SK-N-SH (cell line): ENCODE measurements around the gene BRINP2. TPM values are rescaled to one million over a fixed set of nuclear protein-coding genes. Genes with fewer than 3 reads are reported as not detected.
"Not testable (repeated sequence)": the region's sequence is repeated elsewhere in the genome, so short reads cannot be mapped to it uniquely, and the experiment has no call there.

Experiments used
- CTCF ChIA-PET: fragments of 300-600, 350-600 bp; formaldehyde crosslinking; extraction: SDS; loops from one replicate; lab custom pipeline; 2021; lab: Yijun Ruan, JAX
- POLR2A ChIA-PET: fragments of 350-600 bp; sonication (Branson Sonifier 250); formaldehyde crosslinking; extraction: SDS; loops from one replicate; lab custom pipeline; 2020; ENCODE audit warnings: antibody characterized with exemption, inconsistent platforms; lab: Yijun Ruan, JAX
- DNase-seq: peaks from one replicate; pipeline ENCODE4 v3.0.0; 2012
- H2AFZ ChIP-seq: fragments of 200-600 bp; sonication (generic); 2 replicates; pipeline ENCODE4 v1.8.1; 2016; ENCODE audit warnings: antibody characterized with exemption, mild to moderate bottlenecking, low read depth
- H3F3A ChIP-seq: fragments of 200-600 bp; sonication (generic); replicated peaks from 2 replicates; pipeline ENCODE3; 2016; ENCODE audit warnings: antibody characterized with exemption, mild to moderate bottlenecking; ENCODE audit not compliant: insufficient read depth
- H3K27ac ChIP-seq, 2 experiments: fragments of 200-500 bp in 1 of 2; fragments of 200-600 bp in 1 of 2; sonication (Bioruptor generic) in 1 of 2; sonication (generic), shearing (Covaris generic) in 1 of 2; 2 replicates each; pipeline versions ENCODE4 v1.5.1 to v1.6.1; 2014 to 2016; ENCODE audit warnings: low read depth in 2 of 2, inconsistent platforms in 1 of 2, low read length in 1 of 2, mild to moderate bottlenecking in 1 of 2, mixed read lengths in 1 of 2
- H3K27me3 ChIP-seq: fragments of 200-600 bp; sonication (generic), shearing (Covaris generic); 2 replicates; pipeline ENCODE4 v1.6.1; 2016; ENCODE audit warnings: mixed run types; ENCODE audit not compliant: insufficient read depth
- H3K36me3 ChIP-seq, 2 experiments: fragments of 200-500 bp in 1 of 2; fragments of 200-600 bp in 1 of 2; sonication (Bioruptor generic) in 1 of 2; sonication (generic) in 1 of 2; replicated peaks in 1 of 2; 2 replicates each; pipeline versions ENCODE3 to v1.5.1; 2014 to 2016; ENCODE audit warnings: low read length in 1 of 2, mild to moderate bottlenecking in 1 of 2; ENCODE audit not compliant: insufficient read depth in 2 of 2, control insufficient read depth in 1 of 2
- H3K4me1 ChIP-seq, 2 experiments: fragments of 200-500 bp in 1 of 2; fragments of 200-600 bp in 1 of 2; sonication (Bioruptor generic) in 1 of 2; sonication (generic), shearing (Covaris generic) in 1 of 2; 2 replicates each; pipeline versions ENCODE4 v1.5.1 to v1.6.1; 2014 to 2016; ENCODE audit warnings: low read depth in 1 of 2, low read length in 1 of 2, mixed run types in 1 of 2; ENCODE audit not compliant: insufficient read depth in 2 of 2, control insufficient read depth in 1 of 2
- H3K4me2 ChIP-seq: fragments of 200-600 bp; sonication (generic), shearing (Covaris generic); 2 replicates; pipeline ENCODE4 v1.6.1; 2017; ENCODE audit warnings: mixed run types
- H3K4me3 ChIP-seq, 2 experiments: fragments of 200-500 bp in 1 of 2; fragments of 200-600 bp in 1 of 2; sonication (Bioruptor generic) in 1 of 2; sonication (generic), shearing (Covaris generic) in 1 of 2; 2 replicates each; pipeline versions ENCODE4 v1.5.1 to v1.8.1; 2014 to 2016; ENCODE audit warnings: low read depth in 2 of 2, inconsistent platforms in 1 of 2, low read length in 1 of 2, mild to moderate bottlenecking in 1 of 2, mixed read lengths in 1 of 2, moderate library complexity in 1 of 2
- H3K79me2 ChIP-seq: fragments of 200-600 bp; sonication (generic); 2 replicates; pipeline ENCODE4 v1.8.1; 2017; ENCODE audit warnings: mild to moderate bottlenecking; ENCODE audit not compliant: insufficient read depth
- H3K9ac ChIP-seq: fragments of 200-600 bp; sonication (generic); 2 replicates; pipeline ENCODE4 v1.6.1; 2017; ENCODE audit warnings: mixed run types
- H3K9me2 ChIP-seq: fragments of 200-600 bp; sonication (generic); 2 replicates; pipeline ENCODE4 v1.6.1; 2017; ENCODE audit warnings: mixed run types
- H3K9me3 ChIP-seq: fragments of 200-600 bp; sonication (generic); 2 replicates; pipeline ENCODE4 v1.6.1; 2017; ENCODE audit warnings: mixed run types, mild to moderate bottlenecking, moderate library complexity
- H4K20me1 ChIP-seq: fragments of 200-600 bp; sonication (generic); 2 replicates; pipeline ENCODE4 v1.6.1; 2017; ENCODE audit warnings: mild to moderate bottlenecking, mixed run types; ENCODE audit not compliant: insufficient read depth
- CHD2 ChIP-seq: fragments of 150-350 bp; IDR thresholded peaks from 2 replicates; pipeline ENCODE4 v1.6.1; 2018; ENCODE audit warnings: low read length; ENCODE audit not compliant: partially characterized antibody
- EP300 ChIP-seq, 2 experiments: IDR thresholded peaks; 2 replicates each; pipeline versions ENCODE4 v1.4.0 to v1.6.1; 2012; ENCODE audit warnings: borderline replicate concordance in 1 of 2, low read depth in 1 of 2, low read length in 1 of 2
- FOXJ3 ChIP-seq: sonication (generic); formaldehyde crosslinking; IDR thresholded peaks from 2 replicates; pipeline ENCODE4 v1.5.1; 2020; ENCODE audit warnings: mild to moderate bottlenecking, missing genetic modification reagents
- FOXM1 ChIP-seq: IDR thresholded peaks from 2 replicates; pipeline ENCODE4 v1.4.0; 2012; ENCODE audit warnings: low read depth, mild to moderate bottlenecking
- GABPA ChIP-seq: IDR thresholded peaks from 2 replicates; pipeline ENCODE4 v1.4.0; 2012; ENCODE audit warnings: low read depth, mild to moderate bottlenecking
- JUND ChIP-seq: IDR thresholded peaks from 2 replicates; pipeline ENCODE4 v1.4.0; 2012
- MEF2A ChIP-seq: IDR thresholded peaks from 2 replicates; pipeline ENCODE4 v1.4.0; 2012; ENCODE audit warnings: low read depth, borderline replicate concordance
- NRF1 ChIP-seq: IDR thresholded peaks from 2 replicates; pipeline ENCODE4 v1.6.1; 2012; ENCODE audit warnings: low read depth, mild to moderate bottlenecking, low read length
- POLR2AphosphoS5 ChIP-seq: IDR thresholded peaks from 2 replicates; pipeline ENCODE4 v1.6.1; 2012; ENCODE audit warnings: low read depth, low read length
- RAD21 ChIP-seq: IDR thresholded peaks from 2 replicates; pipeline ENCODE4 v1.6.1; 2012; ENCODE audit warnings: mild to moderate bottlenecking, low read length
- RFX5 ChIP-seq: IDR thresholded peaks from 2 replicates; pipeline ENCODE4 v1.6.1; 2012; ENCODE audit warnings: mild to moderate bottlenecking, improper control_type of control experiment, low read length
- whole genome bisulfite sequencing: methylation state at CpG from one replicate; pipeline ENCODE4 v1.1.6; 2017; ENCODE audit warnings: low lambda C conversion rate; 5-methylcytosine and 5-hydroxymethylcytosine counted together
- polyA plus RNA-seq, 3 experiments: library from polyadenylated mRNA; depleted of rRNA; stranded (reverse); fragments of >200 nt; gene quantifications; 2 replicates each; pipeline ENCODE4 v1.2.3, GENCODE V29; 2012
- TF ChIP-seq, protein P1 (sequence below): IDR thresholded peaks from 2 replicates; pipeline ENCODE4 v1.4.0; 2012; ENCODE audit warnings: low read depth, borderline replicate concordance
- TF ChIP-seq, protein P2 (sequence below): IDR thresholded peaks from 2 replicates; pipeline ENCODE4; 2012
- TF ChIP-seq, protein P3 (sequence below): IDR thresholded peaks from 2 replicates; pipeline ENCODE4 v1.4.0; 2012; ENCODE audit warnings: low read depth, borderline replicate concordance

BRINP2 gene
- polyA plus RNA-seq, 1 of the 3 experiments (the other 2 are of a cell fraction), result 0.12 TPM

DNA sequence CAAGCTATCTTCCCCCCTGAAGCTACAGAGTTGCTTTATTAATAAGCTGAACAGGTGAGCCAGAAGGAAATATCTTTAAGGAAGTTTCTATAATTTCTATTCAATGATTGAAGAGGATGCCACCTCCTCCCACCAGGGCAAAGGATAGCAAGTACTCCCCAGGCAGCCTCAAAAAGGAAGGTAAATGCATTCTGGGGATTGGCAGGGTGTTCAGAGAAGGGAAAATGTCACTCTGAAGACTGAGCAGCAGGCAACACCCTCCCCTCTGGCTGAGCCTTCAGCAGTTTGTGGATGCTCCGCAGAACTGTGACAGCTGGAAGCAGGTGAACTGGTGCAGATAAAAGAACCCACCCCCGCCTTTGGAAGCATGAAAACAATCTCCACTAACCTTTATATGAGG, 140.8 kb downstream of the BRINP2 start (continued):
- TF ChIP-seq, protein P1, sequence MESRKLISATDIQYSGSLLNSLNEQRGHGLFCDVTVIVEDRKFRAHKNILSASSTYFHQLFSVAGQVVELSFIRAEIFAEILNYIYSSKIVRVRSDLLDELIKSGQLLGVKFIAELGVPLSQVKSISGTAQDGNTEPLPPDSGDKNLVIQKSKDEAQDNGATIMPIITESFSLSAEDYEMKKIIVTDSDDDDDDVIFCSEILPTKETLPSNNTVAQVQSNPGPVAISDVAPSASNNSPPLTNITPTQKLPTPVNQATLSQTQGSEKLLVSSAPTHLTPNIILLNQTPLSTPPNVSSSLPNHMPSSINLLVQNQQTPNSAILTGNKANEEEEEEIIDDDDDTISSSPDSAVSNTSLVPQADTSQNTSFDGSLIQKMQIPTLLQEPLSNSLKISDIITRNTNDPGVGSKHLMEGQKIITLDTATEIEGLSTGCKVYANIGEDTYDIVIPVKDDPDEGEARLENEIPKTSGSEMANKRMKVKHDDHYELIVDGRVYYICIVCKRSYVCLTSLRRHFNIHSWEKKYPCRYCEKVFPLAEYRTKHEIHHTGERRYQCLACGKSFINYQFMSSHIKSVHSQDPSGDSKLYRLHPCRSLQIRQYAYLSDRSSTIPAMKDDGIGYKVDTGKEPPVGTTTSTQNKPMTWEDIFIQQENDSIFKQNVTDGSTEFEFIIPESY, result no peak
- TF ChIP-seq JUND, result no peak
- TF ChIP-seq EP300 (IDR thresholded peaks at IDR 0.05; ENCODE audit: borderline replicate concordance in 1 of 2, low read depth in 1 of 2, low read length in 1 of 2), result no peak

DNA sequence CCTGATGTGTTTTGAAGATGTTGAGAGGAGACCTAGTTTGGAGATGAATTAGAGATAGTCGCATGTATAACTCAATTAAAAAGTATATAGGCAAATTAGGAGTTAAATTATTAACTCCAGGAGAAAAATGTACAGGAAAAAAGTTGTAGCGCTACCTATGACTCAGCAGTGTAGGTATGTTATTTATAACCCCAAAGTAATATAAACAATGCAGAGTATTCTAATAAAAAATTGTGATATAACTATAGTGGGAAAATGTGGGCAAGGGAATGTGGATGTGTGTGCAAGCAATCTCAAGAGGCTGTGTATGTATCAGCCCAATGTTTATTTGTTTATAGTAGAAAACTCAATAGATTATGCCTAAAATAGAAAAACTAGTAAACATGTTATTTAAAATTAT, 144.5 kb downstream of the BRINP2 start:
- H3K27me3 ChIP-seq, result no peaks in the 10 kb centered on the region
- H3K4me3 ChIP-seq, result no peak overlapping the region
- H3K9me2 ChIP-seq, result no peaks in the 10 kb centered on the region
- H3F3A ChIP-seq, result no peaks in the 10 kb centered on the region
- TF ChIP-seq POLR2AphosphoS5, result no peak
- TF ChIP-seq EP300 (IDR thresholded peaks at IDR 0.05; ENCODE audit: borderline replicate concordance in 1 of 2, low read depth in 1 of 2, low read length in 1 of 2), result no peak
- TF ChIP-seq, protein P2, sequence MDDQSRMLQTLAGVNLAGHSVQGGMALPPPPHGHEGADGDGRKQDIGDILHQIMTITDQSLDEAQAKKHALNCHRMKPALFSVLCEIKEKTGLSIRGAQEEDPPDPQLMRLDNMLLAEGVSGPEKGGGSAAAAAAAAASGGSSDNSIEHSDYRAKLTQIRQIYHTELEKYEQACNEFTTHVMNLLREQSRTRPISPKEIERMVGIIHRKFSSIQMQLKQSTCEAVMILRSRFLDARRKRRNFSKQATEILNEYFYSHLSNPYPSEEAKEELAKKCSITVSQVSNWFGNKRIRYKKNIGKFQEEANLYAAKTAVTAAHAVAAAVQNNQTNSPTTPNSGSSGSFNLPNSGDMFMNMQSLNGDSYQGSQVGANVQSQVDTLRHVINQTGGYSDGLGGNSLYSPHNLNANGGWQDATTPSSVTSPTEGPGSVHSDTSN, result no peak
- no peak for TF ChIP-seq RFX5
- no peak for TF ChIP-seq FOXM1
- TF ChIP-seq GABPA, result no peak
- no peak for TF ChIP-seq MEF2A
- no peak for TF ChIP-seq NRF1
- H3K9ac ChIP-seq, result no peak overlapping the region
- H3K9me3 ChIP-seq, result no peaks in the 10 kb centered on the region
- H3K4me1 ChIP-seq, result peaks cover 0 to 4% of the 10 kb centered on the region in 2 experiments; a peak in 1 of 4 replicates
- POLR2A ChIA-PET, result no interaction called here
- CTCF ChIA-PET, result no interaction called here
- H3K27ac ChIP-seq, result no peak overlapping the region
- no peaks in the 10 kb centered on the region for H4K20me1 ChIP-seq
- H2AFZ ChIP-seq, result no peak overlapping the region
- no peaks in the 10 kb centered on the region for H3K79me2 ChIP-seq
- no peak overlapping the region for H3K4me2 ChIP-seq
- no peaks in the 10 kb centered on the region for H3K36me3 ChIP-seq
- WGBS, result 26% methylated on average over 2 of the region's 2 CpGs
- no peak for DNase-seq

DNA sequence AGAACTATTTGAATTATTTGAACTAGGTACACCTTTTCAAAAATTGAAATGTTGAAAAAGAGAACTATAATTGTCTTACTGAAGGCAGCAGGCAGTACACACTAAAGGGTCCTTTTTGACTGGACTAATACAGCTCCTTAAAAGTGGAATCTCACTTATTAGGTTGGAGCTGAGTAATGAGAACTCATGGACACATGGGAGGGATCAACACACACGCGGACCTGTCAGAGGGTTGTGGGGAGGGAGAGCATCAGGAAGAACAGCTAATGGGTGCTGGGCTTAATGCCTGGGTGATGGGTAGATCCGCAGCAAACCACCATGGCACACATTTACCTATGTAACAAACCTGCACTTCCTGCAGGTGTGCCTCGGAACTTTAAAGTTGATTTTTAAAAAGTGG, 145.0 kb downstream of the BRINP2 start:
- Histone ChIP-seq H3K4me2 (no peak overlapping the region), H3K4me1 (peaks cover 0 to 4% of the 10 kb centered on the region in 2 experiments; a peak in 1 of 4 replicates), H3K4me3 (no peak overlapping the region), H3K36me3 (no peaks in the 10 kb centered on the region), H3K27me3 (no peaks in the 10 kb centered on the region), H3K27ac (no peak overlapping the region), H4K20me1 (no peaks in the 10 kb centered on the region), H2AFZ (no peak overlapping the region), H3K9me3 (no peaks in the 10 kb centered on the region), H3F3A (no peaks in the 10 kb centered on the region), H3K79me2 (no peaks in the 10 kb centered on the region), H3K9me2 (no peaks in the 10 kb centered on the region), H3K9ac (no peak overlapping the region)
- ChIA-PET POLR2A (no interaction called here), CTCF (no interaction called here)
- DNase-seq, result no peak
- no peak for TF ChIP-seq RAD21
- TF ChIP-seq, protein P3, sequence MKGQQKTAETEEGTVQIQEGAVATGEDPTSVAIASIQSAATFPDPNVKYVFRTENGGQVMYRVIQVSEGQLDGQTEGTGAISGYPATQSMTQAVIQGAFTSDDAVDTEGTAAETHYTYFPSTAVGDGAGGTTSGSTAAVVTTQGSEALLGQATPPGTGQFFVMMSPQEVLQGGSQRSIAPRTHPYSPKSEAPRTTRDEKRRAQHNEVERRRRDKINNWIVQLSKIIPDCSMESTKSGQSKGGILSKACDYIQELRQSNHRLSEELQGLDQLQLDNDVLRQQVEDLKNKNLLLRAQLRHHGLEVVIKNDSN, result no peak
- no peak for TF ChIP-seq FOXJ3 (CRISPR knock-in tag)
- no peak for TF ChIP-seq NRF1
- no peak for TF ChIP-seq FOXM1
- TF ChIP-seq JUND, result no peak
- TF ChIP-seq RFX5, result no peak
- TF ChIP-seq, protein P1, result no peak
- TF ChIP-seq CHD2, result no peak
- WGBS, result 81% methylated on average over 3 of the region's 4 CpGs

DNA sequence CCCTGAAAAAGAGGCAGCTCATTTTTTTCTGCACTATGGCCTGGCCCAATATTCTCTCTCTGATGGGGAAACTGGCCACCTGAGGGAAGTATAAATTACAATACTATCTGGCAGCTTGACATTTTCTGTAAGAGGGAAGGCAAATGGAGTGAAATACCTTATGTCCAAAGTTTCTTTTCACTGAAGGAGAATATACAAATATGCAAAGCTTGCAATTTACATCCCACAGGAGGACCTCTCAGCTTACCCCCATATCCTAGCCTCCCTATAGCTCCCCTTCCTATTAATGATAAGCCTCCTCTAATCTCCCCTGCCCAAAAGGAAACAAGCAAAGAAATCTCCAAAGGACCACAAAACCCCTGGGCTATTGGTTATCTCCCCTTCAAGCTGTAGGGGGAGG, 150.7 kb downstream of the BRINP2 start:
- H3K4me1 ChIP-seq, H3K27me3 ChIP-seq, CTCF ChIA-PET, H3K36me3 ChIP-seq, H4K20me1 ChIP-seq, H3K9me2 ChIP-seq, H3K4me2 ChIP-seq, H3K9me3 ChIP-seq, H3K9ac ChIP-seq, H3K4me3 ChIP-seq, POLR2A ChIA-PET, H2AFZ ChIP-seq, H3F3A ChIP-seq, H3K79me2 ChIP-seq, DNase-seq, H3K27ac ChIP-seq: not testable (repeated sequence)
